ENCODE results near the gene ANK3. TPM values are rescaled to one million over a fixed set of nuclear protein-coding genes. Genes with fewer than 3 reads are reported as not detected.
A peak's percentile ranks its signal among the peaks of the same experiment; 100 is the strongest.

ANK3 gene
- total RNA-seq, 4 donors from 2014 or later, result 125 to 171 (median 149) TPM

DNA sequence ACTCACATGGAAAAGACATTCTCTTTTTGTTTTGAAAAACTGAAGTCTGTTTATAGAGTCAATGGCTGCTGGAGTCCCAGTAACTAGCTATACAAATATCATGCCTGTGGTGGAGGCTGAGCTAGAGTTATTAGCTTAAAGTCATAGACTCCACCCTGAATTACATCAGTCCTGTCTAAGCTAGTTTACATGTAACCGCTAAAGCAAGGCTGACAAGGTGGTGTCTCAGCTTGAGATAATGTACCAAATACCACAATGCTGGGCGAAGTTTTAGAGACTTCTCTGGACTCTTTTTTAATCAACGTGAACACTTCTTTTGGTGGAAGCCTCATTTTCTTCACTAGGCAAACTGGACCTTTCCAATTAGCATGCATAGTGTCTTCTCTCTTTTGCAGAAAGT lies 219.4 kb downstream of the ANK3 start:
- Histone ChIP-seq H3K27me3 (no peaks in the 10 kb centered on the region), H3K9me3 (no peaks in the 10 kb centered on the region), H3K27ac (no peak overlapping the region), H3K4me1 (peaks cover 0 to 3% of the 10 kb centered on the region in 2 donors), H3K36me3 (no peaks in the 10 kb centered on the region), H3K4me3 (no peak overlapping the region)
- TF ChIP-seq POLR2A (IDR thresholded peaks at IDR 0.05), result no peak
- TF ChIP-seq, protein P1, sequence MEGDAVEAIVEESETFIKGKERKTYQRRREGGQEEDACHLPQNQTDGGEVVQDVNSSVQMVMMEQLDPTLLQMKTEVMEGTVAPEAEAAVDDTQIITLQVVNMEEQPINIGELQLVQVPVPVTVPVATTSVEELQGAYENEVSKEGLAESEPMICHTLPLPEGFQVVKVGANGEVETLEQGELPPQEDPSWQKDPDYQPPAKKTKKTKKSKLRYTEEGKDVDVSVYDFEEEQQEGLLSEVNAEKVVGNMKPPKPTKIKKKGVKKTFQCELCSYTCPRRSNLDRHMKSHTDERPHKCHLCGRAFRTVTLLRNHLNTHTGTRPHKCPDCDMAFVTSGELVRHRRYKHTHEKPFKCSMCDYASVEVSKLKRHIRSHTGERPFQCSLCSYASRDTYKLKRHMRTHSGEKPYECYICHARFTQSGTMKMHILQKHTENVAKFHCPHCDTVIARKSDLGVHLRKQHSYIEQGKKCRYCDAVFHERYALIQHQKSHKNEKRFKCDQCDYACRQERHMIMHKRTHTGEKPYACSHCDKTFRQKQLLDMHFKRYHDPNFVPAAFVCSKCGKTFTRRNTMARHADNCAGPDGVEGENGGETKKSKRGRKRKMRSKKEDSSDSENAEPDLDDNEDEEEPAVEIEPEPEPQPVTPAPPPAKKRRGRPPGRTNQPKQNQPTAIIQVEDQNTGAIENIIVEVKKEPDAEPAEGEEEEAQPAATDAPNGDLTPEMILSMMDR (IDR thresholded peaks at IDR 0.05 in 4 of 5, conservative IDR thresholded peaks at IDR 0.05 in 1 of 5), result no peak
- no peak for ATAC-seq
- intact Hi-C loops (cut with DNase I; ENCODE audit: low total_unique reads), result no loop called here
- no peak for DNase-seq
- in situ Hi-C loops (cut with MboI; ENCODE audit: low sequenced_read_pairs in 4 of 4), result no loop called here

DNA sequence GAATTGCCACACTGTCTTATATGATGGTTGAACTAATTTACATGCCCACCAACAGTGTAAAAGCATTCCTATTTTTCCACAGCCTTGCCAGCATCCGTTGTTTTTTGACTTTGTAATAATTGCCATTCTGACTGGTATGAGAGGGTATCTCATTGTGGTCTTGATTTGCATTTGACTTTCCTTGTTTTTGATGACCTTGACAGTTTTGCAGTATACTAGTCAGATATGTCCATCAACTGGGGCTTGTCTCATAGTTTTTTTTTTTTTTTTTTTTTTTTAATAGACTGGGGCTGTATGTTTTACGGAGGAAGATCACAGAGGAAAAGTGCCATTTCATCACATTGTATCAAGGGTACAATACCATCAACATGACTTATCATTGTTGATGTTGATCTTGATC lies 220.6 kb downstream of the ANK3 start:
- Histone ChIP-seq H3K4me1 (peaks cover 0 to 3% of the 10 kb centered on the region in 2 donors), H3K27ac (no peak overlapping the region), H3K36me3 (no peaks in the 10 kb centered on the region), H3K27me3 (no peaks in the 10 kb centered on the region), H3K9me3 (no peaks in the 10 kb centered on the region), H3K4me3 (no peak overlapping the region)
- in situ Hi-C loops (cut with MboI; ENCODE audit: low sequenced_read_pairs in 4 of 4), result no loop called here
- DNase-seq, result no peak
- no peak for ATAC-seq
- TF ChIP-seq POLR2A (IDR thresholded peaks at IDR 0.05), result no peak
- TF ChIP-seq, protein P1 (IDR thresholded peaks at IDR 0.05 in 4 of 5, conservative IDR thresholded peaks at IDR 0.05 in 1 of 5), result no peak
- intact Hi-C loops (cut with DNase I; ENCODE audit: low total_unique reads), result no loop called here

DNA sequence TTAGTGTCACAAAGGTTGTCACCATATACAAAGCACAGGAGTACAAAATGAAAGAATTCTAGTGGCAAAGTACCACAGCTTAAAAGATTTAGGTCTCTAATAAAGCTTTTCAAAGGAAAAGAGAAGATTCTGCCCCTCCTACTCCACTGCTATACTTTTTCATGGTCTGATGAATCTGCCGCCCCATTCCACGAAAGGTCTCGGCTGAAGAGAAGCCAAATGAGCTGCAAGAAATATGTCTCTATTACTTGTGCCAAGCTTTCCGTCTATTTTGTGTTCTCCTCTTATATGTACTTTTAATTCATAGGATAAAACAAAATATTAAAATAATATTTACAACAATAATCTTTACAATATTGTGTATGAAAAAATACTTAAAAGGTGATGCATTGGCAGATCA lies 222.6 kb downstream of the ANK3 start:
- H3K9me3 ChIP-seq, result no peaks in the 10 kb centered on the region
- H3K4me3 ChIP-seq, result peak overlapping the region; percentile 3 to 37 (median 28)
- H3K27me3 ChIP-seq, result no peaks in the 10 kb centered on the region
- TF ChIP-seq POLR2A (IDR thresholded peaks at IDR 0.05), result no peak
- TF ChIP-seq, protein P1 (IDR thresholded peaks at IDR 0.05 in 4 of 5, conservative IDR thresholded peaks at IDR 0.05 in 1 of 5), result no peak
- DNase-seq (no peak), ATAC-seq (no peak)
- H3K27ac ChIP-seq, result no peak overlapping the region
- intact Hi-C loops (cut with DNase I; ENCODE audit: low total_unique reads) (no loop called here), in situ Hi-C loops (cut with MboI; ENCODE audit: low sequenced_read_pairs in 4 of 4) (no loop called here)
- H3K4me1 ChIP-seq, result peaks cover 0 to 15% of the 10 kb centered on the region in 2 donors
- H3K36me3 ChIP-seq, result no peaks in the 10 kb centered on the region

DNA sequence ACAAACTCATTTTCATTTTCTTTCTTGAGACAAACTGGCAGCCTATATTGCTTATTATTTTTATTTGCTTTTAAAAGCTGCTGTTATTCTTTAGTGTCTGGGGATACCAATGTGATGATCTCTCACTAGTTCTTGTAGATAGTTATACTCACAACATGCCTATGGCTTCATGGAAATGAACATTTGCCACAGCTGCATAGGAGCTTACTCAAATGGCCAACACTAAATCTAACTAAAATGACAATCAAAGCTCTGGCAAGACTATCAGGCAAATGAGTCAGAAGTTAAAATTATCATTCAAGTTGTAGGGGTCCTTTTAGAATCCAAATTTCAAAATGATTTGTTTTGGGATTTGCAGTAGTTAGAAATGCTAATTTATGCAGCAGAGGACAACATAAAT lies 225.9 kb downstream of the ANK3 start:
- H3K27me3 ChIP-seq, result no peaks in the 10 kb centered on the region
- no peak overlapping the region for H3K27ac ChIP-seq
- ATAC-seq (no peak), DNase-seq (no peak)
- in situ Hi-C loops (cut with MboI; ENCODE audit: low sequenced_read_pairs in 4 of 4) (no loop called here), intact Hi-C loops (cut with DNase I; ENCODE audit: low total_unique reads) (no loop called here)
- no peaks in the 10 kb centered on the region for H3K36me3 ChIP-seq
- H3K4me3 ChIP-seq, result no peak overlapping the region
- TF ChIP-seq, protein P1 (IDR thresholded peaks at IDR 0.05 in 4 of 5, conservative IDR thresholded peaks at IDR 0.05 in 1 of 5), result no peak
- no peak for TF ChIP-seq POLR2A (IDR thresholded peaks at IDR 0.05)
- H3K4me1 ChIP-seq, result peaks cover 0 to 17% of the 10 kb centered on the region in 2 donors
- no peaks in the 10 kb centered on the region for H3K9me3 ChIP-seq

DNA sequence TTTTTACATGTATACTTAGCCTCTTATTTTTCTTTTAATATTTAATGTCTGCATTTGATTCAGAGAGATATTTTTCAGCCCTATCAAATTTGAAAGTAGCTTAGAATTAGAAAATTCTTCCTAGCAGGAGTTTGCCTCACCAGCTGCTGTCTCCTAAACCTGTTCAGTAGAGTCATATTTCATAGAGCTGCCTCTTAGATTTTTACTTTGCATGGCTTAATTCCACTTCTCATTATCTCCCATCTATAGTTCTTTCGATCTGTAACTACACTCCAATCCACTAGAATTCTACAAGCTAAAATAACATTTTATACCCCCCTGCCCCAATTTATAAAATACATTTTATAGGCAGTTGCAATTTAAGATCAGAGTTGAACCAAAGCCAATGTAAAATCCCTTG lies 227.0 kb downstream of the ANK3 start:
- no peaks in the 10 kb centered on the region for H3K9me3 ChIP-seq
- DNase-seq, result no peak
- H3K36me3 ChIP-seq, result no peaks in the 10 kb centered on the region
- H3K4me3 ChIP-seq, result no peak overlapping the region
- TF ChIP-seq, protein P1 (IDR thresholded peaks at IDR 0.05 in 4 of 5, conservative IDR thresholded peaks at IDR 0.05 in 1 of 5), result no peak
- no peak for TF ChIP-seq POLR2A (IDR thresholded peaks at IDR 0.05)
- peaks cover 0 to 17% of the 10 kb centered on the region in 2 donors for H3K4me1 ChIP-seq
- intact Hi-C loops (cut with DNase I; ENCODE audit: low total_unique reads) (no loop called here), in situ Hi-C loops (cut with MboI; ENCODE audit: low sequenced_read_pairs in 4 of 4) (no loop called here)
- no peak overlapping the region for H3K27ac ChIP-seq
- ATAC-seq, result no peak
- H3K27me3 ChIP-seq, result no peaks in the 10 kb centered on the region
